ENCODE measurements around the gene ACAP3.

ACAP3 gene

GRCh38 chr1:1284221-1285101 is 23.3 kb downstream of the ACAP3 start:
- DNase-seq, result no peak

GRCh38 chr1:1283821-1284220 is 23.9 kb downstream of the ACAP3 start:
- DNase-seq, result no peak

- DNase-seq, result no peak
Measured at GRCh38 chr1:1282998-1283397, 24.7 kb downstream of the ACAP3 start.

- no peak for DNase-seq
Measured at GRCh38 chr1:1281533-1282321, 26.0 kb downstream of the ACAP3 start.

- DNase-seq, result no peak
Measured at GRCh38 chr1:1280782-1281481, 26.8 kb downstream of the ACAP3 start.

- DNase-seq, result no peak
Measured at GRCh38 chr1:1279028-1279427, 28.7 kb downstream of the ACAP3 start.

GRCh38 chr1:1278620-1279019 is 29.1 kb downstream of the ACAP3 start:
- DNase-seq, result no peak

- no peak for DNase-seq
Measured at GRCh38 chr1:1275836-1276235, 31.9 kb downstream of the ACAP3 start.

- DNase-seq, result no peak
Measured at GRCh38 chr1:1274931-1275431, 32.7 kb downstream of the ACAP3 start.

- no peak for DNase-seq
Measured at GRCh38 chr1:1274299-1274930, 33.3 kb downstream of the ACAP3 start.

GRCh38 chr1:1273512-1274298 is 34.0 kb downstream of the ACAP3 start, which contains the start of gene UBE2J2:
UBE2J2 (minus strand) TSS chr1:1273854; CDS start chr1:1267992, 5,862 bp downstream.
- peak; percentile 93 for DNase-seq

- DNase-seq, result no peak
Measured at GRCh38 chr1:1273209-1273511, 34.6 kb downstream of the ACAP3 start.

GRCh38 chr1:1272341-1273208 is 35.2 kb downstream of the ACAP3 start:
- DNase-seq, result no peak

- no peak for DNase-seq
Measured at GRCh38 chr1:1270813-1271212, 36.9 kb downstream of the ACAP3 start.

GRCh38 chr1:1268284-1268682 is 39.4 kb downstream of the ACAP3 start:
- no peak for DNase-seq

GRCh38 chr1:1267488-1268283 is 40.0 kb downstream of the ACAP3 start:
- DNase-seq, result no peak

- no peak for DNase-seq
Measured at GRCh38 chr1:1264868-1265272, 42.9 kb downstream of the ACAP3 start.

GRCh38 chr1:1264026-1264425 is 43.7 kb downstream of the ACAP3 start:
- DNase-seq, result no peak

- DNase-seq, result no peak
Measured at GRCh38 chr1:1262758-1263157, 45.0 kb downstream of the ACAP3 start.

GRCh38 chr1:1262071-1262470 is 45.7 kb downstream of the ACAP3 start:
- no peak for DNase-seq
